IPS-11a (cell line): ENCODE results near the gene LYAR.
A peak's percentile ranks its signal among the peaks of the same experiment; 100 is the strongest.

Experiments used
- H3K4me3 ChIP-seq: one replicate; pipeline ENCODE4 v1.5.1; 2013; ENCODE audit warnings: low read depth, low read length, control low read depth

Gene LYAR

DNA sequence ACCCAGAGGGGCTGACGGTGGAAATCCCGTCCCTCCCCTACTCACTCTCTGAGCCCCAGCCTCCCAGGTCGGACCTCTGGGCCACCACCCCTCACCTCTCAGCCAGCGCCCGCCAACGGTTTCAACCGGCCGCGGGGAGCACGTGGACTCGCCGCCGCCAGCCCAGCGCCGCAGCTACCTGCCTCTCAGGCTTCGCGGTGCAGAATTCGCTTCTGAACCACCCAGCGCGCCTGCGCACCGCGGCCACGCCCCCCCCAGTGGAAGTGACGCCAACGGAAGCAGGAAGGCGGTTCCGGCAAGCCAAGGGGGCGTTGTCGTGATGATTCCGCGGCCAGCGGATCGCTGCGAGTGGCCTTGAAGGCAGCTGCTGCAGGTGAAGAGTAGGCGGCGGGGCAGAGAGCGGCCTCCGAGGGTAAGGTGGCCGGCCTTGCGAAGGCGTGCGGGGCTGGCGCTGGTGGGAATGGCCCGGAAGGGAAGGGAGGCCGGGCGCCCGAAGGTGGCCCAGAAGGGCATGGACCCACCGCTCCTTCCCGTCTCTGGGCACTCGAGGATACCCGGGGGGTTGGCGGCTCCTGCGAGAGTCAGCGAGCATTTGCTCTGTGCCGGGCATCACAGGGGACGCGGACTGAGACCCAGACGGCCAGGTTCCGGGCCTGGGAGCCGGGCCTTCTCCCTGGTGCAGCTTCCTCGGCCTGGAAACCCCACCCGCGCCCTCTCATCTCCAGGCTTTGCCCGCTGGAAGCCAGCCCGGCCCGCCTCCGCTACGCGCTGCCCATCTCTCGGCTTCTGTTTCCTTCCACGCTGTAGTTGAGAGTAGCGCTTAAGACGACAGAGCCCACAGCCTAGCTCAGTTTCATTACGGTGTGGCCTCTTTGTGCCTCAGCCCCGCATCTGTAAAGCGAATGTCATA lies at the start of gene LYAR, which contains the start of gene ZBTB49:
TSS of gene LYAR (minus strand) at position 214 of the 910 bp plus-strand sequence. CDS start 6,412 bp downstream, outside the sequence.
TSS of gene ZBTB49 (plus strand) at position 311 of the 910 bp plus-strand sequence. CDS start 9,695 bp downstream, outside the sequence.
- H3K4me3 ChIP-seq, result peak within 1 kb of the TSS; percentile 97

- no peak overlapping the region for H3K4me3 ChIP-seq
Observed at GRCh38 chr4:4339504-4340085, 49.6 kb upstream of the LYAR start.

- H3K4me3 ChIP-seq, result no peak overlapping the region
Observed at GRCh38 chr4:4338210-4339001, 48.5 kb upstream of the LYAR start.

- H3K4me3 ChIP-seq, result no peak overlapping the region
Observed at GRCh38 chr4:4334798-4335520, 45.0 kb upstream of the LYAR start.

- no peak overlapping the region for H3K4me3 ChIP-seq
Observed at GRCh38 chr4:4333265-4333706, 43.3 kb upstream of the LYAR start.

DNA sequence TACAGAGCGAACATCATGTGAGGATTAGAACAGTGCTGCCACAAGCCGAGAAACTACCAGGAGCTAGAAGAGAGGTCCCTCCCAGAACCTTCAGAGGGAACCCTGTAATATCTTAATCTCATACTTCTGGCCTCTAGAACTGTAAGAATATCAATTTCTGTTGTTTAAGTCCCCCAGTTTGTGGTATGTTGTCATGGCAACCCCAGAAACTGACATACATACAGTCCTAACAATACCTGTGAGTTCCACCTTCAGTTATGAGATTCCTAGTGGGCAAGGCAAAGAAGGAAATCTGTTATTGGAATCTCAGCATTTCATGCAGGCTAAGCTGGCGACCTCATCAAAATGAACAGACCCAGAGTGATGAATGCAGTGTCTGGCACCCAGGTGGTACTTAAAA lies 42.6 kb upstream of the LYAR start:
- H3K4me3 ChIP-seq, result no peak overlapping the region

DNA sequence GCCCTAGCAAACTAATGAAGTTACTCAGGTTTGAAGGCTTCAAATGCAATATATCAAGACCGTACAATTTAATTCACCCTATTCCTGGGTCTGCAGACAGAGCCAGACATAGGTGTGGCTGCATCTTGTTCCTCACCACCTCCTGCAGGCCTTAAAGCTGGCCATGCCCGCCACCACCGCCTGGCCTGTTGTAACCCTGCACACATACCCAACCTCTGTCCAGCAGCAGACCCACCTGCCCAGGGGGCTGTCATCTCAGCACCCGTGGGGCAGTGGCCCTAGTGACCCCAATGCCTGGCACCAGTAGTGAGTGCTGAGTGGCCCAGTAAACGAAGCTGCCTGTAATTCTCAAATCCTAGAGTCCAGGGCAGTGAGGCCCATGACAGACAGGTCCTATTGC lies 40.8 kb upstream of the LYAR start:
- H3K4me3 ChIP-seq, result no peak overlapping the region

DNA sequence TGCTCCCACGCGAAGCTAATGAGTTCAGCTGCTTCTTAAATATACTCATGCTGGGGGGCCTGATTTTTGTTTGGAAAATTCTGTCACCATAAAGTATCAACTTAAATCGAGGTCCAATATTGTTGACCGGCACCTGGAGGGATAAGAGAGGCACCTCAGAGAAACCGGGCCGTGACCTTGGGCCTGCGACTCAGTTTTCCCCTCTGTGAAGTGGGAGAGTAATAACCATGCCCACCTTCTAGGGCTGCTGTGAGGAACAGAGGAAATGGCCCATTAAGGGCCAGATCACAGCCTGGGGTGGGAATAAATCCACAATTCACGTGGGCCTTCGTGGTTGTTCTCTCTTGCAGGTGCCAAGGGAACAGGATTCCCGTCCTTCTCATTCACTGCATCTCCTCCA lies 39.5 kb upstream of the LYAR start:
- no peak overlapping the region for H3K4me3 ChIP-seq

- no peak overlapping the region for H3K4me3 ChIP-seq
Observed at GRCh38 chr4:4328840-4329239, 38.9 kb upstream of the LYAR start.

GRCh38 chr4:4328206-4328605 lies 38.3 kb upstream of the LYAR start:
- no peak overlapping the region for H3K4me3 ChIP-seq

DNA sequence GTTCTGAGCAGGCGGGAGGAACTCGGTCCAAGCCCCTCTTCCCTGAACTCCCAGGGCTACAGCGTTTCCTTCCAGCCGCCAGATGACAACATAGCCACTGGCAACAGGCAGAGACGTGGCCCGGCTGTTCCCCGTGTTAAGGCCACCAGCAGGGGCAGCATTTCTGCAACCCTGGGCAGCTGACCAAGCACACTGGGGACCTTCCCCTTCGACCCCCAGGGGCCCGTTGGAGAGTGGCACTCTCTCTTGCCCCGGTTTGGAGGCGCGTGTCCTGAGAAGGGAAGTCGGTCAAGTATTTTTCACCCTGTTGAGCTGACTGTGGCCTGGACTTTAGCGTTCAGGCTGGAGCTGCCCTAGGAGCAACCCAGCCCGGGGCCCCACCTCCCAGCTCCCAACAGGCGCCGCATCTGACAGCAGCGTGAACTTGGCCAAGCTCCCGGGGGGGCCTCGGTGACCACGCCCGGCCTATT lies 37.7 kb upstream of the LYAR start:
- no peak overlapping the region for H3K4me3 ChIP-seq

DNA sequence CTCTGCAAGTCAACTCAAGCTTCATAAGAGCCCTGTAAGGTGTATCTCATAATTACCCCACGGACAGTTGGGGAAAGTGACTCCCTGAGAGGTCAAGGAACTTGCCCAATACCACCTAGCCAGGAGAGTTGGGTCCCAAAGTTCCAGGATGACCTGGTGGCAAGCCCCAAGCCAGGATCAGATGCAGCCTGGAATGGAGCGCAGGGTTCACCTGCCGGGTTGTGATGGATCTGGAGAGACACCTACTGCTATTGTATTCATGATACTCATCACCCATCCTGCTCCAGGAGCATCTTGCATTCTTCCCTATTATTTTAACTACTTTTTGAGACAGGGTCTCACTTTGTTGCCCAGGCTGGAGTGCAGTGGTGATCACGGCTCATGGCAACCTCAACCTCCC lies 36.2 kb upstream of the LYAR start:
- H3K4me3 ChIP-seq, result no peak overlapping the region

GRCh38 chr4:4325321-4325720 lies 35.4 kb upstream of the LYAR start:
- no peak overlapping the region for H3K4me3 ChIP-seq

DNA sequence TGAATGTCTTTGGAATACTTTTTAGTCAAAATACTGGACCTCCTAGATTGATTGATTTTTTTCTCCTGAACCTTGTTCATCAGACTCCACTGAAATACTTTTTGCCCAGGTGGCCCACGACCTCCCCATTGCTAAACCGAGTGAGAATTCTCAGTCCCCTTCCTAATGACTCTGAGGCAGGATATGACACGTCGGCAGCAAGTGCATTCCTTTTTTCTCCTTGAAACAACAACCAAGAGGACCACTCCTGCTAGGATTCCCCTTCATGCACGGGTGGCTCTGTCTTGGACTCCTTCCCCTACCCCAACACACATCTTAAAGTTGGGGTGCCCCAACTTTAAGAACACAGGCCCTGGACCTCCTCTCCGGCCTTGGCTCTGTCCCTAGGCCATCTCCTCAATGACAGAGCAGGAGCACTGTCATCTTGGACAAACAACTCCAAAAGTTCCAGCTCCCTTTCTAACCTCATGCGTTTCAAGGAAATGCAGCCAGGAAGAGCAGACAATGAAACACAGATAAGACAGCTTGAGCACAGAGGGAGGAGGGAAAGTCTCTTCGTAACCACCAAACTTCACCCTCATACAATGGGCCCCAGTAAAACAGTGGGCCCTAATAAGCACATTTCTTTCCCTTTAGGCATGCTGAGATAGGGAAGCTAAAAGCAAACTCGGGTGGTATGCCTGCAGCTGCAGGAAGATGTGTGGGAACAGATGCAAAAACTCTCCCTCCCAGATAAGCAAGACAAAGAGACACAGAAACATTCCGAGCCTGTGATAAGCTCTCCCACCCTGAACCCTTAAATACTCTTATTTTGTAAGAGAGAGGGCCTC lies 34.0 kb upstream of the LYAR start:
- H3K4me3 ChIP-seq, result no peak overlapping the region

GRCh38 chr4:4321951-4322688 lies 32.2 kb upstream of the LYAR start:
- no peak overlapping the region for H3K4me3 ChIP-seq

GRCh38 chr4:4320951-4321714 lies 31.2 kb upstream of the LYAR start:
- H3K4me3 ChIP-seq, result no peak overlapping the region

DNA sequence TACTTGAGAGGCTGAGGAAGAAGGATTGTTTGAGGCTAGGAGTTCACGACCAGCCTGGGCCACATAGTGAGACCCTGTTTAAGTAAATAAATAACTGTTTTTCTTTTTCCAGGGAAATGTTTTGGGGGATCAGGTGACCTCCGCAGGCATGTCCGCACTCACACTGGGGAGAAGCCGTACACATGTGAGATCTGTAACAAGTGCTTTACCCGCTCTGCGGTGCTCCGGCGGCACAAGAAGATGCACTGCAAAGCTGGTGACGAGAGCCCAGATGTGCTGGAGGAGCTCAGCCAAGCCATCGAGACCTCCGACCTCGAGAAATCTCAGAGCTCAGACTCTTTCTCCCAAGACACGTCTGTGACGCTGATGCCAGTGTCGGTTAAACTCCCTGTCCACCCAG lies 30.6 kb upstream of the LYAR start:
- no peak overlapping the region for H3K4me3 ChIP-seq

- no peak overlapping the region for H3K4me3 ChIP-seq
Observed at GRCh38 chr4:4317496-4318232, 27.7 kb upstream of the LYAR start.
